HG02852 (cell line): ENCODE measurements around the gene TBC1D8.

Experiments used
- ATAC-seq: cut with Tn5 transposase; IDR thresholded peaks from one replicate; pipeline ENCODE4 v1.9.1; 2021; ENCODE audit warnings: mild to moderate bottlenecking, moderate library complexity; ENCODE audit not compliant: unreplicated experiment

TBC1D8 gene

GRCh38 chr2:101139495-101139894, 11.7 kb downstream of the TBC1D8 start:
- no peak for ATAC-seq

DNA sequence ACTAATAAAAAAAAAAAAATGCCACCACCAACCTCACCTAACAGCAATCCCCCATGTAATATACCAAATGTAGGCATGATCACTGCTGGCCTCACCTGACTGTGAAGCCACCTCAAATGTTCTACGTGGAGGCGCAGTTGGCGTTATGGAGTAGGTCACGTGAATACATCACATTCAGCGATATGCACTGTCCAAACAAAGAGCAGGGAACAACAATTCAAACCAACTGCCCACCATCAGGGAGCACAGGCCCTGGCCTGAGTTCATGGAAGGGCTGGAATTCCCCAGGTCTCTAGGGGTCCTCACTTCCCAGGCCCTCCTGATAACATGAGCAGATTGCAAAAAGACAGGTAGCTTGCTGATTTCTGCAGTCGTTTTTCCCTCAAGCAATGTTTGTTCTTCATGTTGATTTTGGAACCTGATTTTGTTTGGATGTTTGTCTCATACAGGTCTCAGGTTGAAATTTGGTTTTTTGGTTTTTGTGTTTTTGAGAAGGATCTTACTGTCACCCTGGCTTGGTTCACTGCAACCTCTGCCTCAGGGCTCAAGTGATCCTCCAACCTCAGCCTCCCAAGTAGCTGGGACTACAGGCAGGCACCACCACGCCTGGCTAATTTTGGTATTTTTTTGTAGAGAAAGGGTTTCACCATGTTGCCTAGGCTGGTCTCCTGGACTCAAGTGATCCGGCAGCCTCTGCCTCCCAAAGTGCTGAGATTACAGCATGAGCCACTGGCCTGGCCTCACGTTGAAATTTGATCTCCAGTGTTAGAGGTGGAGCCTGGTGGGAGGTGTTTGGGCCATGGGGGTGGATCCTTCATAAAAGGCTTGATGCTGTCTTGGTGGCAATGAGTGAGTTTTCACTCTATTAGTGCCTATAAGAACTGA, 15.5 kb downstream of the TBC1D8 start:
- no peak for ATAC-seq

DNA sequence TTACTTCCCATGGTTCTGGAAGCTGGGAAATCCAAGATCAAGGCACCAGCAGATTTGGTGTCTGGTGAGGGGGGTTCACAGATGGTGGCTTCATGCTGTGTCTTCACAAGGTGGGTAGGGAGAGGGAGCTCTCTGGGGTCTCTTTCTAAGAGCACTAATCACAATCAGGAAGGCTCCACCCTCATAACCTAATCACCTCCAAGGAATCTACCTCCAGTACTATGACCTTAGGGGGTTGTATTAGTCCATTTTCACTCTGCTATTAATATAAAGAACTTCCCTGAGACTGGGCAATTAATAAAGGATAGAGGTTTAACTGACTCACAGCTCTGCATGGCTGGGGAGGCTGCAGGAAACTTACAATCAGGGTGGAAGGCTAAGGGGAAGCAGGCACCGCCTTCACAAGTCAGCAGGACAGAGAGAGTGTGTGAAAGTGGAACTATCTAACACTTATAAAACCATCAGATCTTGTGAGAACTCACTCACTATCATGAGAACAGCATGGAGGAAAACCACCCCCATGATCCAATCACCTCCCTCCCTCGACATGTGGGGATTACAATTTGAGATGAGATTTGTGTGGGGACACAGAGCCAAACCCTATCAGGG, 17.6 kb downstream of the TBC1D8 start:
- no peak for ATAC-seq

DNA sequence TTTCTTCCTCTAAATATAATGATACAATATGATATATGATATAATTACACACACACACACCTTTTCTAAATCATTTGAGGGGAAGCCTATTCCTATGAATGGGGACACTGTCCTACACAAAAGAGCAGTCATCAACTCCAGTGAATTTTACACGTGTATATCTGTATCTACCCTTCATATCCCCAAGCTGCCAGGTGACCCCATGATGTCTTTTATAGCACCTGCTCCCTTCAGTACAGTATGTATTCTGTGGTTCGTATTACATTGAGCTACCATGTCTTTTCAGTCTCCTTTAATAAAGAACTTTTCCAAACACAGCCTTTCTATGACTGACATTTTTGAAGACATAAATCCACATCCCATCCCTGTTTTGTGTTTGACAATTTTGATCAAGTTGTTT, 19.0 kb downstream of the TBC1D8 start:
- no peak for ATAC-seq

DNA sequence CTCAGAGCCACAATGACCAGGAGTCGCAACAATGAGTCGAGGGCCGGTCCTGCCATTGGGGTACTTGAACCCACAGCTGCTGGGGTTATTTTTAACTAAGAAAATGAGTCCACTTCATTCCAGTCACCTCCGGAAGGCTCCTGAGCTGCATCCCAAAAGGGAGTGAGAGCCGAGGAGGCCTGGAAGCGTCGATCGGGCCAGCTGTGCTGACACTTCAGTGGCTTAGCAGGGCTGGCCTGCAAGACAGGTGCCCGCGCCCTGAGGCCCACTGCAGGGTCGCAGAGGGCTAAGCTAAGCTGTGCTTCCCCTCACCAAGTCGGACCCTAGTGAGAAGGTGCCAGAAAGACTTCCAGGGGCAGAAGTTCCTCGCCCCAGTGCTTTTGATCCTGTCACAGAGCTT, 21.1 kb downstream of the TBC1D8 start:
- no peak for ATAC-seq

- ATAC-seq = no peak
Measured at GRCh38 chr2:101127319-101128056, 23.7 kb downstream of the TBC1D8 start.

DNA sequence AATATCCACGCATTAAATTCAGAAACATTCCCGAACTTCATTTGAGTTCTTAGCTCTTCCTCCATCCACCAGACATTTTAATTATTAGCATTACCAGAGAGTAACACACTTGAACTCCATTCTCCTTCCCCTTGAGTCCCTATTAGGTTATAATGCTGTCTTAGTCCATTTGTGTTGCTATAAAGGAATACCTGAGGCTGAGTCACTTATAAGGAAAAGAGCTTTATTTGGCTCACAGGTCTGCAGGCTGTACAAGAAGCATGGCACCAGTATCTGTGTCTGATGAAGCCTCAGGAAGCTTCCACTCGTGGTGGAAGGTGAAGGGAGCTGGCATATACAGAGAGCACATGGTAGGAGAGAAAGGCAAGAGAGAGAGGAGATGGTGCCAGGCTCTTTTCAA, 25.4 kb downstream of the TBC1D8 start:
- no peak for ATAC-seq

DNA sequence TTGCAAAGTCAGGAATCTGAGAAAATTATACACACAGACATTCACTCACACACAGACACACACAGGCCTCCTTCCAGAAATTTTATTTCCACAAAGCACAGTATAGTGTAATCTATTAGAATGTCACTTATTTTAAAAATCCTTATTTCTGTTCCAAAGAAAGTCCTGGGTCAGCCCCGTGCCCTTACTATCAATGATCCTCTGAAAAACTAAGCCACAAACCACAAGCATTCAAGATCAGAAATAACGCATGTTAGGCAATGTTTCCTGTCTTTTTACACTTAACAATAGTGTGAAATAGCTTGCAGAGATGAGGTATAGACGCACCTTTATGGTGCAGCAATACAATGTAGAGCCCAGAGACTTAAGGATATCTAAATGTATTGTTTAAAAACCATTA, 25.8 kb downstream of the TBC1D8 start:
- no peak for ATAC-seq

- no peak for ATAC-seq
Measured at GRCh38 chr2:101124643-101125366, 26.4 kb downstream of the TBC1D8 start.

- ATAC-seq = no peak
Measured at GRCh38 chr2:101123795-101124471, 27.2 kb downstream of the TBC1D8 start.

- ATAC-seq = no peak
Measured at GRCh38 chr2:101121174-101121573, 30.0 kb downstream of the TBC1D8 start.

GRCh38 chr2:101120124-101120996, 30.8 kb downstream of the TBC1D8 start:
- ATAC-seq = no peak

DNA sequence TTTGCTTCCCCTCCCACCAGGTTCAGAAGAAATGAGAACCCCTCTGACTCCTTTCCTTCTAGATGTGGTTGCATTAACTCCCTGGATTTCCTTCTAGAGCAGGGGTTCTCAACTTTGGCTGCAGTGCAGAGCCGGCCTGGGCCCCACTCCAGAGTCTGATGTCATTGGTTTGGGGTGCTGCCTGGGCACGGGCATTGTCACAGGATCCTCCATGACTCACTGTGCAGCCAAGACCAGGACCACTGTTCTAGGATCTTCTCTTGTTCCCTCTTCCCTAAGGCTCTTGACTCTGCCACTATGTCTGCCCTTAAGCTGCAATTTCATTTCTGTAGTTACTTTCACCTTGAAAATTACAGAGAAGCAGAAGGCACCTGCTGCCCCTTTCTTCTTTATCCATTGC, 31.8 kb downstream of the TBC1D8 start:
- no peak for ATAC-seq

DNA sequence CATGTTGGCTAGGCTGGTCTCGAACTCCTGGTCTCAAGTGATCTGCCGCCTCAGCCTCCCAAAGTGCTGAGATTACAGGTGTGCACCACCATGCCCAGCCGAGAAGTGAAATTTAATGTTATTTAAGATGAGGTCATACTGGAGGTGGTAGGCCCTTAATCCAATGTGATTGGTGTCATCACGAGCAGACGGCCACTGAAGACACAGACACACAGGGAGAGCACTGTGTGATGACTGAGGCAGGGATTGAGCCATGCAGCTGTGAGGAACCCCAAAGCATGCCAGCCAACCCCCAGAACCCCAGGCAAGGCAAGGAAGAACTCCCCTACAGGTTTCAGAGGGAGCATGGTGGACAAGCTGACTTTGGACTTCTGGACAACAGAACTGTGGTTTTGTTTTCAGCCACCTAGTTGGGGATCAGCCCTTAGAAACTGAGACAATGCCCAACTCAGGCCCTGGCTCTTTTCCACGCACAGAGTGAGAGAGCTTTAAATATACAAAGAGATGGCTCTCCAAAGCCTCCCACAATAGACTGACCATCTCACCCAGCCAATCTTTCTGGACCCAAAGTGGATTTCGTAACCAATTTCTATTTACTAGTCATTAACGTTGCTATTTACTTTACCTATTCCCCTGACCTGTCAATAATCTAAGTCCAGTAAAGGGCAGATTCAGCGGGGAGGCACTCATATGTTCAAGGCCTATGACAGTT, 34.2 kb downstream of the TBC1D8 start:
- ATAC-seq = no peak

DNA sequence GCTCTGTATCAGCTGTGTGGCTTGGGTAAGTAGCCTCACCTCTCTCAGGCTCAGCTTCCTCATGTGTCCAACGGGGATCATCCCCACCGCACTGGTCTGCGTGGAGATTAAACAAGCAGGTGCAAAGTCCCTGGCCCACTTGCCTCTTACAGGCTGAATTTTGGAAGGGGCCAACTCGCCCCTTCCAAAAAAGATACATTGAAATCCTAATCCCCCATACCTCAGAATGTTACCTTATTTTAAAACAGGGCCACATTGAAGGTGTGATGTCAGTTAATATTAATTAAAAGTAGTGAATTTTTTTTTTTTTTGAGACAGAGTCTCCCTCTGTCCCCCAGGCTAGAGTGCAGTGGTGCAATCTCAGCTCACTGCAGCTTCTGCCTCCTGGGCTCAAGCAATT, 34.8 kb downstream of the TBC1D8 start:
- no peak for ATAC-seq

GRCh38 chr2:101115664-101116063, 35.5 kb downstream of the TBC1D8 start:
- no peak for ATAC-seq

DNA sequence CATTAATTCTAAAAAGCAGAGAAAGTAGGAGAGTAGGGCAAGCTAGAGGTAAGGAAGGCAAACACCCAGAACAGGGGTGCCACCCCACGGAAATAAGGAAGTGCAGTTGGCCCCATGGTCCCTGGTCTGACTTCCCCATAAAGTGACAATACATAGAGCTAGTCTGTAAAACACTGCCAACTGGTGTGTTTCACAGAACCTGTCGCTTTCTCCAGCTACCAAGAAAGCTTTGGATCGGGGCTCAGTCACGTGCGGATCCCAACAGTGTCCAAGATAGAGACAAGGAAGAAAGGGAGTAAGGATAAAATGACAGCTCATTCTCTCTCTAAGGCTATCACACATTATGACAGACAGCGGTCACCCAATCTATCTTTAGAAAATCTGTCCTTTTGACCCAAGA, 36.4 kb downstream of the TBC1D8 start:
- no peak for ATAC-seq

GRCh38 chr2:101114268-101114783, 36.9 kb downstream of the TBC1D8 start:
- no peak for ATAC-seq
